GM23338 (cell line): ENCODE measurements around the gene DAPK1.

Experiments used
- CREB1 ChIP-seq: fragments of 250-450 bp; sonication (Bioruptor Pico); IDR thresholded peaks from 2 replicates; pipeline ENCODE4 v1.5.0; 2020; ENCODE audit warnings: low read depth, mild to moderate bottlenecking, moderate library complexity
- EZH2 ChIP-seq: fragments of 200-600 bp; sonication (generic); IDR thresholded peaks from one replicate; pipeline ENCODE4 v1.8.0; 2017; ENCODE audit warnings: antibody characterized with exemption, mild to moderate bottlenecking, low read depth; ENCODE audit not compliant: unreplicated experiment
- EZH2phosphoT487 ChIP-seq: fragments of 200-600 bp; sonication (generic); IDR thresholded peaks from one replicate; pipeline ENCODE4 v1.8.1; 2018; ENCODE audit warnings: antibody characterized with exemption; ENCODE audit not compliant: unreplicated experiment
- JUNB ChIP-seq: IDR thresholded peaks from one replicate; pipeline ENCODE4 v1.6.1; 2016; ENCODE audit warnings: antibody characterized with exemption; ENCODE audit not compliant: unreplicated experiment
- NANOG ChIP-seq: IDR thresholded peaks from 2 replicates; pipeline ENCODE4 v1.6.1; 2016; ENCODE audit warnings: antibody characterized with exemption, borderline replicate concordance
- POLR2AphosphoS5 ChIP-seq: IDR thresholded peaks from 2 replicates; pipeline ENCODE4 v1.6.1; 2016; ENCODE audit warnings: antibody characterized with exemption, low read depth
- STAT1 ChIP-seq: IDR thresholded peaks from one replicate; pipeline ENCODE4 v1.6.1; 2016; ENCODE audit warnings: antibody characterized with exemption; ENCODE audit not compliant: unreplicated experiment
- ZNF114 ChIP-seq: fragments of 250-450 bp; sonication (Bioruptor Pico); IDR thresholded peaks from 2 replicates; pipeline ENCODE4 v1.5.0; 2020; ENCODE audit warnings: mild to moderate bottlenecking, moderate library complexity
- ZNF331 ChIP-seq: fragments of 250-450 bp; sonication (Bioruptor Pico); IDR thresholded peaks from 2 replicates; pipeline ENCODE4 v1.5.0; 2020; ENCODE audit warnings: low read depth, mild to moderate bottlenecking, moderate library complexity
- TF ChIP-seq, protein P1 (sequence below), 2 experiments: fragments of 200-600 bp in 1 of 2; sonication (generic) in 1 of 2; conservative IDR thresholded peaks; 2 replicates each; pipeline versions ENCODE4 v1.5.1 to v1.6.1; 2016 to 2017; ENCODE audit warnings: antibody characterized with exemption in 2 of 2, low read depth in 2 of 2, mild to moderate bottlenecking in 2 of 2, moderate library complexity in 1 of 2
- TF ChIP-seq, protein P2 (sequence below): IDR thresholded peaks from one replicate; pipeline ENCODE4 v1.6.1; 2018; ENCODE audit warnings: antibody characterized with exemption; ENCODE audit not compliant: unreplicated experiment
- TF ChIP-seq, protein P3 (sequence below): IDR thresholded peaks from 2 replicates; pipeline ENCODE4 v1.6.1; 2016; ENCODE audit warnings: antibody characterized with exemption
- TF ChIP-seq, protein P4 (sequence below): fragments of 250-450 bp; sonication (Bioruptor Pico); IDR thresholded peaks from 2 replicates; pipeline ENCODE4 v1.5.0; 2020; ENCODE audit warnings: mild to moderate bottlenecking, moderate library complexity

DNA sequence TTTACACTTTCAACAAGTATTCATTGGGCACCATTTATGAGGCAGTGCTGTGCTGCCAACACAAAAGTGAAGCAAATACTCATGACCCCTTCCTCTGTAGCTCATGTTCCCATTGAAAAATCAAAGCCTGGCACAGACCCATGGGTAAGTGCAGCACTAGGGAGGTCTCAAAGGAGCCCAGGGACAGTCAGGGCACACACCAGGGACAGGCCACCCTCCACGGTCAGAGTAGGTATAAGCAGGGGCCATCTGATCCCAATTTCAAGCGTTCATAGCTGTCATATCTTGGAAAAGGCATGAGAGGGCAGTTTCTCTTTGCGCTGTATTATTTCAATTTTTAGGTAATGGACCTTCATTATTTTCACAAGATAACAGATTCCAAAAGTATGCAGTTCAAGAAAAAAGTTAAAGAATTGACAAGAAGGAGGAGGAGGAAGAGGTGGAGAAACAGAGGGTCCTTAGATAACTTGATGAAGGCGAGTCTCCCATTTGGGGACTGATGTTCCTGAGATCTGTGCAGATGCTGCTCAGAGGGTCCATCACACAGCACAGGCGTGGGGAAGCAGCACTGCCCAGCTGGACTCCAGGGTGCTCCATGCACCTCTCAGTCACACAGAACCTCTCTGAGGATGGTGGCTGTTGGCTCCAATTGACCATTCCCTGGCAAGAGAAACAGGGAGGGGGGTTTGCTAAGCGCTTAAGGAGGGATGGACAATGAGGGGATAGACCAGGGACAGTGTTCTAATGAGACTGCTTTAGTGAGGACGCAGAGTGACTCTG is 235.8 kb downstream of the DAPK1 start:
- TF ChIP-seq, protein P1, sequence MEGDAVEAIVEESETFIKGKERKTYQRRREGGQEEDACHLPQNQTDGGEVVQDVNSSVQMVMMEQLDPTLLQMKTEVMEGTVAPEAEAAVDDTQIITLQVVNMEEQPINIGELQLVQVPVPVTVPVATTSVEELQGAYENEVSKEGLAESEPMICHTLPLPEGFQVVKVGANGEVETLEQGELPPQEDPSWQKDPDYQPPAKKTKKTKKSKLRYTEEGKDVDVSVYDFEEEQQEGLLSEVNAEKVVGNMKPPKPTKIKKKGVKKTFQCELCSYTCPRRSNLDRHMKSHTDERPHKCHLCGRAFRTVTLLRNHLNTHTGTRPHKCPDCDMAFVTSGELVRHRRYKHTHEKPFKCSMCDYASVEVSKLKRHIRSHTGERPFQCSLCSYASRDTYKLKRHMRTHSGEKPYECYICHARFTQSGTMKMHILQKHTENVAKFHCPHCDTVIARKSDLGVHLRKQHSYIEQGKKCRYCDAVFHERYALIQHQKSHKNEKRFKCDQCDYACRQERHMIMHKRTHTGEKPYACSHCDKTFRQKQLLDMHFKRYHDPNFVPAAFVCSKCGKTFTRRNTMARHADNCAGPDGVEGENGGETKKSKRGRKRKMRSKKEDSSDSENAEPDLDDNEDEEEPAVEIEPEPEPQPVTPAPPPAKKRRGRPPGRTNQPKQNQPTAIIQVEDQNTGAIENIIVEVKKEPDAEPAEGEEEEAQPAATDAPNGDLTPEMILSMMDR (conservative IDR thresholded peaks at IDR 0.05; ENCODE audit: low read depth in 2 of 2): no peak
- TF ChIP-seq POLR2AphosphoS5: no peak
- no peak for TF ChIP-seq EZH2
- TF ChIP-seq CREB1 (CRISPR knock-in tag): no peak
- no peak for TF ChIP-seq EZH2phosphoT487
- TF ChIP-seq, protein P2, sequence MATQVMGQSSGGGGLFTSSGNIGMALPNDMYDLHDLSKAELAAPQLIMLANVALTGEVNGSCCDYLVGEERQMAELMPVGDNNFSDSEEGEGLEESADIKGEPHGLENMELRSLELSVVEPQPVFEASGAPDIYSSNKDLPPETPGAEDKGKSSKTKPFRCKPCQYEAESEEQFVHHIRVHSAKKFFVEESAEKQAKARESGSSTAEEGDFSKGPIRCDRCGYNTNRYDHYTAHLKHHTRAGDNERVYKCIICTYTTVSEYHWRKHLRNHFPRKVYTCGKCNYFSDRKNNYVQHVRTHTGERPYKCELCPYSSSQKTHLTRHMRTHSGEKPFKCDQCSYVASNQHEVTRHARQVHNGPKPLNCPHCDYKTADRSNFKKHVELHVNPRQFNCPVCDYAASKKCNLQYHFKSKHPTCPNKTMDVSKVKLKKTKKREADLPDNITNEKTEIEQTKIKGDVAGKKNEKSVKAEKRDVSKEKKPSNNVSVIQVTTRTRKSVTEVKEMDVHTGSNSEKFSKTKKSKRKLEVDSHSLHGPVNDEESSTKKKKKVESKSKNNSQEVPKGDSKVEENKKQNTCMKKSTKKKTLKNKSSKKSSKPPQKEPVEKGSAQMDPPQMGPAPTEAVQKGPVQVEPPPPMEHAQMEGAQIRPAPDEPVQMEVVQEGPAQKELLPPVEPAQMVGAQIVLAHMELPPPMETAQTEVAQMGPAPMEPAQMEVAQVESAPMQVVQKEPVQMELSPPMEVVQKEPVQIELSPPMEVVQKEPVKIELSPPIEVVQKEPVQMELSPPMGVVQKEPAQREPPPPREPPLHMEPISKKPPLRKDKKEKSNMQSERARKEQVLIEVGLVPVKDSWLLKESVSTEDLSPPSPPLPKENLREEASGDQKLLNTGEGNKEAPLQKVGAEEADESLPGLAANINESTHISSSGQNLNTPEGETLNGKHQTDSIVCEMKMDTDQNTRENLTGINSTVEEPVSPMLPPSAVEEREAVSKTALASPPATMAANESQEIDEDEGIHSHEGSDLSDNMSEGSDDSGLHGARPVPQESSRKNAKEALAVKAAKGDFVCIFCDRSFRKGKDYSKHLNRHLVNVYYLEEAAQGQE: no peak
- TF ChIP-seq STAT1: no peak
- no peak for TF ChIP-seq NANOG
- TF ChIP-seq, protein P3, sequence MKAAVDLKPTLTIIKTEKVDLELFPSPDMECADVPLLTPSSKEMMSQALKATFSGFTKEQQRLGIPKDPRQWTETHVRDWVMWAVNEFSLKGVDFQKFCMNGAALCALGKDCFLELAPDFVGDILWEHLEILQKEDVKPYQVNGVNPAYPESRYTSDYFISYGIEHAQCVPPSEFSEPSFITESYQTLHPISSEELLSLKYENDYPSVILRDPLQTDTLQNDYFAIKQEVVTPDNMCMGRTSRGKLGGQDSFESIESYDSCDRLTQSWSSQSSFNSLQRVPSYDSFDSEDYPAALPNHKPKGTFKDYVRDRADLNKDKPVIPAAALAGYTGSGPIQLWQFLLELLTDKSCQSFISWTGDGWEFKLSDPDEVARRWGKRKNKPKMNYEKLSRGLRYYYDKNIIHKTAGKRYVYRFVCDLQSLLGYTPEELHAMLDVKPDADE: no peak
- no peak for TF ChIP-seq JUNB
- no peak for TF ChIP-seq ZNF114 (CRISPR knock-in tag)
- TF ChIP-seq ZNF331 (CRISPR knock-in tag): no peak
- TF ChIP-seq, protein P4, sequence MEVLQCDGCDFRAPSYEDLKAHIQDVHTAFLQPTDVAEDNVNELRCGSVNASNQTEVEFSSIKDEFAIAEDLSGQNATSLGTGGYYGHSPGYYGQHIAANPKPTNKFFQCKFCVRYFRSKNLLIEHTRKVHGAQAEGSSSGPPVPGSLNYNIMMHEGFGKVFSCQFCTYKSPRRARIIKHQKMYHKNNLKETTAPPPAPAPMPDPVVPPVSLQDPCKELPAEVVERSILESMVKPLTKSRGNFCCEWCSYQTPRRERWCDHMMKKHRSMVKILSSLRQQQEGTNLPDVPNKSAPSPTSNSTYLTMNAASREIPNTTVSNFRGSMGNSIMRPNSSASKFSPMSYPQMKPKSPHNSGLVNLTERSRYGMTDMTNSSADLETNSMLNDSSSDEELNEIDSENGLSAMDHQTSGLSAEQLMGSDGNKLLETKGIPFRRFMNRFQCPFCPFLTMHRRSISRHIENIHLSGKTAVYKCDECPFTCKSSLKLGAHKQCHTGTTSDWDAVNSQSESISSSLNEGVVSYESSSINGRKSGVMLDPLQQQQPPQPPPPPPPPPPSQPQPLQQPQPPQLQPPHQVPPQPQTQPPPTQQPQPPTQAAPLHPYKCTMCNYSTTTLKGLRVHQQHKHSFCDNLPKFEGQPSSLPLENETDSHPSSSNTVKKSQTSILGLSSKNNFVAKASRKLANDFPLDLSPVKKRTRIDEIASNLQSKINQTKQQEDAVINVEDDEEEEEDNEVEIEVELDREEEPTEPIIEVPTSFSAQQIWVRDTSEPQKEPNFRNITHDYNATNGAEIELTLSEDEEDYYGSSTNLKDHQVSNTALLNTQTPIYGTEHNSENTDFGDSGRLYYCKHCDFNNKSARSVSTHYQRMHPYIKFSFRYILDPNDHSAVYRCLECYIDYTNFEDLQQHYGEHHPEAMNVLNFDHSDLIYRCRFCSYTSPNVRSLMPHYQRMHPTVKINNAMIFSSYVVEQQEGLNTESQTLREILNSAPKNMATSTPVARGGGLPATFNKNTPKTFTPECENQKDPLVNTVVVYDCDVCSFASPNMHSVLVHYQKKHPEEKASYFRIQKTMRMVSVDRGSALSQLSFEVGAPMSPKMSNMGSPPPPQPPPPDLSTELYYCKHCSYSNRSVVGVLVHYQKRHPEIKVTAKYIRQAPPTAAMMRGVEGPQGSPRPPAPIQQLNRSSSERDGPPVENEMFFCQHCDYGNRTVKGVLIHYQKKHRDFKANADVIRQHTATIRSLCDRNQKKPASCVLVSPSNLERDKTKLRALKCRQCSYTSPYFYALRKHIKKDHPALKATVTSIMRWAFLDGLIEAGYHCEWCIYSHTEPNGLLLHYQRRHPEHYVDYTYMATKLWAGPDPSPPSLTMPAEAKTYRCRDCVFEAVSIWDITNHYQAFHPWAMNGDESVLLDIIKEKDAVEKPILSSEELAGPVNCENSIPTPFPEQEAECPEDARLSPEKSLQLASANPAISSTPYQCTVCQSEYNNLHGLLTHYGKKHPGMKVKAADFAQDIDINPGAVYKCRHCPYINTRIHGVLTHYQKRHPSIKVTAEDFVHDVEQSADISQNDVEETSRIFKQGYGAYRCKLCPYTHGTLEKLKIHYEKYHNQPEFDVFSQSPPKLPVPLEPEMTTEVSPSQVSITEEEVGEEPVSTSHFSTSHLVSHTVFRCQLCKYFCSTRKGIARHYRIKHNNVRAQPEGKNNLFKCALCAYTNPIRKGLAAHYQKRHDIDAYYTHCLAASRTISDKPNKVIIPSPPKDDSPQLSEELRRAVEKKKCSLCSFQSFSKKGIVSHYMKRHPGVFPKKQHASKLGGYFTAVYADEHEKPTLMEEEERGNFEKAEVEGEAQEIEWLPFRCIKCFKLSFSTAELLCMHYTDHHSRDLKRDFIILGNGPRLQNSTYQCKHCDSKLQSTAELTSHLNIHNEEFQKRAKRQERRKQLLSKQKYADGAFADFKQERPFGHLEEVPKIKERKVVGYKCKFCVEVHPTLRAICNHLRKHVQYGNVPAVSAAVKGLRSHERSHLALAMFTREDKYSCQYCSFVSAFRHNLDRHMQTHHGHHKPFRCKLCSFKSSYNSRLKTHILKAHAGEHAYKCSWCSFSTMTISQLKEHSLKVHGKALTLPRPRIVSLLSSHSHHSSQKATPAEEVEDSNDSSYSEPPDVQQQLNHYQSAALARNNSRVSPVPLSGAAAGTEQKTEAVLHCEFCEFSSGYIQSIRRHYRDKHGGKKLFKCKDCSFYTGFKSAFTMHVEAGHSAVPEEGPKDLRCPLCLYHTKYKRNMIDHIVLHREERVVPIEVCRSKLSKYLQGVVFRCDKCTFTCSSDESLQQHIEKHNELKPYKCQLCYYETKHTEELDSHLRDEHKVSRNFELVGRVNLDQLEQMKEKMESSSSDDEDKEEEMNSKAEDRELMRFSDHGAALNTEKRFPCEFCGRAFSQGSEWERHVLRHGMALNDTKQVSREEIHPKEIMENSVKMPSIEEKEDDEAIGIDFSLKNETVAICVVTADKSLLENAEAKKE (CRISPR knock-in tag): no peak
